ENCODE results near the gene INO80C. TPM values are rescaled to one million over a fixed set of nuclear protein-coding genes. Genes with fewer than 3 reads are reported as not detected.

INO80C gene, protein sequence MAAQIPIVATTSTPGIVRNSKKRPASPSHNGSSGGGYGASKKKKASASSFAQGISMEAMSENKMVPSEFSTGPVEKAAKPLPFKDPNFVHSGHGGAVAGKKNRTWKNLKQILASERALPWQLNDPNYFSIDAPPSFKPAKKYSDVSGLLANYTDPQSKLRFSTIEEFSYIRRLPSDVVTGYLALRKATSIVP
- total RNA-seq = 10 to 100 TPM; 11.1 to 13.9 TPM

DNA sequence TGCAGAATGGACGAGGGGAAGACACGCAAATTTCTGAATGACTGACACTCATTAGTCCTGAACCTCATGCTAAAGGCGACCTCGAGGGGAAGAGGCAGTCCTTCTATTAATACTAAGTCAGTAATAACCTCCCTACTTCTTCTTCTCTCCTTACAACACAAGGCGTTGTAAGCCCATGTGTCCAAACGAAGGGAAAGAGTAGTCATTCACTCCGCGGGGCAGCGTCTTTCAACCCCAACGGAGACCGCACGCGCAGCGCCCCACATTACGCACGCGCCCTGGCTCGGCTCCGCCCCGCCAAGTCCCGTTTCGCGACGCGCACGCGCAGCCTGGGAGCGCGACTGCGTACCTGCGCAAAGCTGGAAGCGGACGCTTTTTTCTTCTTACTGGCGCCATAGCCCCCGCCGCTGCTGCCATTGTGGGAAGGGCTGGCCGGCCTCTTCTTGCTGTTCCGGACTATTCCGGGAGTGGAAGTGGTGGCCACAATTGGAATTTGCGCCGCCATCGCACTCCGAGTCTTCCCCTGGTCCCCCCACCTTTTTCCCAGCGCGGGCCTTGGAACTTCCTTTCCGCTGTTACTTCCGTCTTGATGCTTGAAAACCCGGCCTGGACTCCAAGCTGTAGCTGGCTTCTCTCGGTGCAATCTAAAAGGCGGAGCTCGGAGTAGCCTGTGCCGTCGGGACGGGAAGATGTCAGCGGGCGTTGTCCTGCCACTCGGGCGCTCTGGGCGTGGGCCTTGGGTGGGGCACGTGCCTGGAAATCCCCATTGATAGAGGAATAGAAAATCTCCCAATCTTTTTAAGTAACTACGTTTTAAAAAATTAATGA, at the start of gene INO80C:
Gene INO80C (minus strand): TSS at position 591 of the 828 bp plus-strand sequence. CDS start 86 bp downstream, at position 505.
- Histone ChIP-seq H3K27me3 (no peaks in the 10 kb centered on the region), H3K27ac (peak within 1 kb of the TSS; percentile 93), H3K36me3 (no peaks in the 10 kb centered on the region), H3K4me1 (peaks cover 0 to 19% of the 10 kb centered on the region in 2 donors), H3K9me3 (no peaks in the 10 kb centered on the region), H3K4me3 (peak within 1 kb of the TSS; percentile 57 to 71)
- TF ChIP-seq CTCF (IDR thresholded peaks at IDR 0.05) = no peak
- peak; percentile 94 for DNase-seq (ENCODE audit: low spot score)

DNA sequence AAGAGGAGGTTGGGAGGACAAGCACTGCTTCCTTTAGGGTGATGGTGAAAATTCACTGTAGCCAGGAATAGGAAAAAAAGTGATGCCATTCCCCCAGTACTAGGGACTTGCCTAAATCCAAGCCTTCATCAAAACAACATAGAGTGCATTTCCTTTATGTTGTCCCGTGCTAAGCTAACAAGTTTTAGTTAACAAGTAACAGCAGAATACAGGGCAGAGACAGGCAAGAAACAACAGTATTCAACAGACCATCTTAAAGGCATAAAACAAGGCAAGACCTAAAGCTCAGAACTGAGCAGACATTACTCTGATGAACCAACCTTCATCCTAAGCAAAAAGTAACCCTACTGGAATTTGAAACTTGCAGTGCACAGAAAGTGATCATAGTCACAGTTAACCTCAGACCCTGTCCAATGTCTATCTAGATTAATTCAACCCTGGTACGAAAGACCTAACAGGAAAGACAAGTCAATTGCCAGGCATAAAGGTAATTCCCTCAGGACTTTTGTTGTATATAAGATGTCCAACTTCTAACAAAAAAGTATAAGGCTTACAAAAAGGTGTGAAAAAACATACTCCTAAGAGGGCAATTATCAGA, 49.3 kb upstream of the INO80C start:
- TF ChIP-seq CTCF (IDR thresholded peaks at IDR 0.05) = no peak
- Histone ChIP-seq H3K4me3 (no peak overlapping the region), H3K27ac (no peak overlapping the region), H3K4me1 (no peaks in the 10 kb centered on the region), H3K27me3 (no peaks in the 10 kb centered on the region), H3K36me3 (no peaks in the 10 kb centered on the region), H3K9me3 (no peaks in the 10 kb centered on the region)
- DNase-seq (ENCODE audit: low spot score) = no peak

GRCh38 chr18:35542356-35542755, 44.6 kb upstream of the INO80C start:
- TF ChIP-seq CTCF (IDR thresholded peaks at IDR 0.05) = no peak
- no peak for DNase-seq (ENCODE audit: low spot score)

DNA sequence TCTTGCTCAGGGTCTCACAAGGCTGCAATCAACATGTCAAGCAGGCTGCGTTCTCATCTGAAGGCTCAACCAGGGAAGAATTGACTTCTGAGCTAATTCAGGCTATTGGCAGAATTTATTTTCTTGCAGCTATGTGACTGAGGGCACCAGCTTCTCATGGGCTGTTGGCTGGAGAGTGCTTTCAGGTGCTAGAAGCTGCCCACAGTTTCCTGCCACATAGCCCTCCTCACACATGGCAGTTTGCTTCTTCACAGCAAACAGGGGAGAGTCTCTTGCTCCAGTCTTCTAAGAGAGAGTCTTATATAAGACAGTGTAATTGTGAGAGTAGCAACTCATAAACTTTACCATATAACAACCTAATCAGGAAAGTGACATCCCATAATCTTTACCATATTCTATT, 37.5 kb upstream of the INO80C start:
- Histone ChIP-seq H3K27me3 (no peaks in the 10 kb centered on the region), H3K4me1 (no peaks in the 10 kb centered on the region), H3K27ac (no peak overlapping the region), H3K4me3 (no peak overlapping the region), H3K9me3 (peaks cover 0 to 14% of the 10 kb centered on the region in 2 donors), H3K36me3 (no peaks in the 10 kb centered on the region)
- no peak for DNase-seq (ENCODE audit: low spot score)
- TF ChIP-seq CTCF (IDR thresholded peaks at IDR 0.05) = no peak

More at GRCh38 chr18:35542356-35542755, 44.6 kb upstream of the INO80C start:
- no peaks in the 10 kb centered on the region for H3K9me3 ChIP-seq
- no peak overlapping the region for H3K27ac ChIP-seq
- no peak overlapping the region for H3K4me3 ChIP-seq
- H3K27me3 ChIP-seq = no peaks in the 10 kb centered on the region
- no peaks in the 10 kb centered on the region for H3K4me1 ChIP-seq
- H3K36me3 ChIP-seq = no peaks in the 10 kb centered on the region

DNA sequence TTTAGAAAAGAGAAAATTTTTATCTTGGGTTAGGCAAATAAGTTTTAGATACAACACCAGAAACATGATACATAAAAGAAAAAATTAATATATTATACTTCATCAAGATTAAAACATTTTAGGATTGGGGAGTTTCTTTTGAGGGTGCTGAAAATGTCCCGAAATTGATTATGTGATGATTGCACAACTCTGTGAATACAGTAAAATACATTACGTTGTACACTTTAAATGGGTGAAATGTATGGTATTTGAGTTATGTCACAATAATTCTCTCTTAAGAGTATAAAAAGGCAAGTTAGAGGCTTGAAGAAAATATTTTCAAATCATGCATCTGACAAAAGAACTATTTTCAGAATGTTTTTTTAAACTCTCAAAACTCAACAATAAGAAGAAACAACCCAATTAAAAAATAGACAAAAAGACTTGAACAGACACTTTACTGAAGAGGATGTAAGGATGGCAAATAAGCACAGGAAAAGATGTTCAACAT, 36.2 kb upstream of the INO80C start:
- H3K9me3 ChIP-seq = peaks cover 0 to 14% of the 10 kb centered on the region in 2 donors
- no peak for DNase-seq (ENCODE audit: low spot score)
- H3K4me1 ChIP-seq = no peaks in the 10 kb centered on the region
- no peak overlapping the region for H3K4me3 ChIP-seq
- H3K27ac ChIP-seq = no peak overlapping the region
- H3K36me3 ChIP-seq = no peaks in the 10 kb centered on the region
- no peak for TF ChIP-seq CTCF (IDR thresholded peaks at IDR 0.05)
- H3K27me3 ChIP-seq = no peaks in the 10 kb centered on the region
